Measurements from ENCODE around the gene ZNF77.
"Not testable (repeated sequence)": the region's sequence is repeated elsewhere in the genome, so short reads cannot be mapped to it uniquely, and the experiment has no call there.

The ZNF77 gene

GRCh38 chr19:2900296-2901252, 44.2 kb downstream of the ZNF77 start, which contains the start of gene ZNF57:
TSS of gene ZNF57 (plus strand) at chr19:2900928. CDS start at chr19:2901046, 118 bp downstream.
- no peak for TF ChIP-seq CTCF (IDR thresholded peaks at IDR 0.05; ENCODE audit: low read depth, low read length, missing control alignments)
- DNase-seq (ENCODE audit: low read depth): peak; percentile 92
- peak within 1 kb of the TSS; percentile 71 for H3K4me3 ChIP-seq (ENCODE audit: low read depth, low read length)

GRCh38 chr19:2896694-2897093, 48.1 kb downstream of the ZNF77 start:
- no peak for DNase-seq (ENCODE audit: low read depth)
- no peak for TF ChIP-seq CTCF (IDR thresholded peaks at IDR 0.05; ENCODE audit: low read depth, low read length, missing control alignments)
- H3K4me3 ChIP-seq (ENCODE audit: low read depth, low read length): no peak overlapping the region

- not testable (repeated sequence) for DNase-seq (ENCODE audit: low read depth); H3K4me3 ChIP-seq (ENCODE audit: low read depth, low read length)
Observed at GRCh38 chr19:2890531-2890930, 54.2 kb downstream of the ZNF77 start.

- no peak for TF ChIP-seq CTCF (IDR thresholded peaks at IDR 0.05; ENCODE audit: low read depth, low read length, missing control alignments)
- no peak overlapping the region for H3K4me3 ChIP-seq (ENCODE audit: low read depth, low read length)
Observed at GRCh38 chr19:2888731-2889224, 56.0 kb downstream of the ZNF77 start.

GRCh38 chr19:2887391-2887914, 57.3 kb downstream of the ZNF77 start:
- no peak for DNase-seq (ENCODE audit: low read depth)
- TF ChIP-seq CTCF (IDR thresholded peaks at IDR 0.05; ENCODE audit: low read depth, low read length, missing control alignments): peak; percentile 56
- no peak overlapping the region for H3K4me3 ChIP-seq (ENCODE audit: low read depth, low read length)

More at GRCh38 chr19:2888731-2889224, 56.0 kb downstream of the ZNF77 start:
- DNase-seq (ENCODE audit: low read depth): no peak

- DNase-seq (ENCODE audit: low read depth): no peak
- TF ChIP-seq CTCF (IDR thresholded peaks at IDR 0.05; ENCODE audit: low read depth, low read length, missing control alignments): no peak
- no peak overlapping the region for H3K4me3 ChIP-seq (ENCODE audit: low read depth, low read length)
Observed at GRCh38 chr19:2885736-2886135, 59.0 kb downstream of the ZNF77 start.

- H3K4me3 ChIP-seq (ENCODE audit: low read depth, low read length): no peak overlapping the region
- TF ChIP-seq CTCF (IDR thresholded peaks at IDR 0.05; ENCODE audit: low read depth, low read length, missing control alignments): no peak
- no peak for DNase-seq (ENCODE audit: low read depth)
Observed at GRCh38 chr19:2883686-2884439, 60.9 kb downstream of the ZNF77 start.
